OCI-LY1 (cell line): ENCODE data around the gene SFT2D2.

Experiments
- CTCF ChIP-seq: fragments of 200-600 bp; sonication (generic), shearing (Covaris generic); IDR thresholded peaks from 2 replicates; pipeline ENCODE4 v1.5.1; 2017; ENCODE audit warnings: mild to moderate bottlenecking, antibody characterized with exemption, low read length, moderate library complexity, mixed read lengths
- EZH2 ChIP-seq: fragments of 200-600 bp; sonication (generic), shearing (Covaris generic); IDR thresholded peaks from 2 replicates; pipeline ENCODE4 v1.8.0; 2017; ENCODE audit warnings: borderline replicate concordance, mixed run types, mild to moderate bottlenecking, antibody characterized with exemption, low read length, moderate library complexity, mixed read lengths

GRCh38 chr1:168273575-168273974 is 47.8 kb downstream of the SFT2D2 start:
- TF ChIP-seq CTCF (no peak), EZH2 (no peak)
